Sigmoid colon (tissue), 7 donors: ENCODE data around the gene UNCX. TPM values are rescaled to one million over a fixed set of nuclear protein-coding genes. Genes with fewer than 3 reads are reported as not detected.

Experiments used
- DNase-seq: peaks from one replicate; pipeline ENCODE4 v3.0.0-alpha.2; 2019
- H3K27ac ChIP-seq, 4 donors: fragments of 200-600 bp; sonication (generic); one replicate each; pipeline ENCODE4 v1.5.1; 2016 to 2019; ENCODE audit warnings: mild to moderate bottlenecking in 1 of 4
- H3K27me3 ChIP-seq, 3 donors: fragments of 200-600 bp; sonication (generic); one replicate each; pipeline ENCODE4 v1.5.1; 2019; ENCODE audit warnings: mild to moderate bottlenecking in 1 of 3
- H3K36me3 ChIP-seq, 4 donors: fragments of 200-600 bp; sonication (generic); one replicate each; pipeline ENCODE4 v1.5.1; 2016 to 2019
- H3K4me1 ChIP-seq, 4 donors: fragments of 200-600 bp; sonication (generic); one replicate each; pipeline ENCODE4 v1.5.1; 2017 to 2019
- H3K4me3 ChIP-seq, 4 donors: fragments of 200-600 bp; sonication (generic); one replicate each; pipeline ENCODE4 v1.5.1; 2017 to 2019; ENCODE audit warnings: mild to moderate bottlenecking in 2 of 4, moderate library complexity in 1 of 4
- H3K9me3 ChIP-seq, 4 donors: fragments of 200-600 bp in 3 of 4; sonication (generic) in 3 of 4; one replicate each; pipeline versions ENCODE4 v1.5.1 to v1.6.1; 2013 to 2019
- EP300 ChIP-seq, 4 donors: sonication (generic); formaldehyde crosslinking; IDR thresholded peaks; one replicate each; pipeline ENCODE4 v1.6.1; 2017; ENCODE audit warnings: antibody characterized with exemption in 4 of 4
- POLR2A ChIP-seq, 2 donors: fragments of 450-650 bp; IDR thresholded peaks; one replicate each; pipeline ENCODE4 v1.6.1; 2016; ENCODE audit warnings: antibody characterized with exemption in 2 of 2, mild to moderate bottlenecking in 2 of 2, moderate library complexity in 2 of 2
- POLR2AphosphoS5 ChIP-seq, 4 donors: sonication (generic); formaldehyde crosslinking; IDR thresholded peaks; one replicate each; pipeline ENCODE4 v1.6.1; 2017; ENCODE audit warnings: antibody characterized with exemption in 4 of 4
- WGBS, 2 donors: extraction: QIAGEN DNeasy Blood & Tissue Kit; methylation state at CpG; one replicate each; pipeline ENCODE4 v1.1.7; 2013; 5-methylcytosine and 5-hydroxymethylcytosine counted together
- intact Hi-C: fragments of 100-400 bp; cut with DNase I; formaldehyde crosslinking; loops from one replicate; pipeline ENCODE4 v1.15.1; 2023
- polyA plus RNA-seq, 3 donors: library from polyadenylated mRNA; stranded (reverse); fragments of 200-250 nt; gene quantifications; one replicate each; pipeline ENCODE4 v1.2.3, GENCODE V29; 2013
- total RNA-seq, 4 donors: library from RNA; depleted of rRNA; stranded (reverse); fragments of >200 nt; gene quantifications; one replicate each; pipeline ENCODE4 v1.1.0, GENCODE V29; 2016
- TF ChIP-seq, protein P1 (sequence below), 4 experiments: fragments of 450-650 bp in 3 of 4; fragments of 200-600 bp in 1 of 4; IDR thresholded peaks; one replicate each; pipeline ENCODE4 v1.5.1; 2016 to 2019; ENCODE audit warnings: antibody characterized with exemption in 4 of 4, mild to moderate bottlenecking in 3 of 4, moderate library complexity in 2 of 4
- donor health status: healthy with polysubstance abuse.
- donor health status: Bipolar disorder and iron deficiency.
- donor health status: healthy.

UNCX gene
- not detected for total RNA-seq
- not detected for polyA plus RNA-seq

DNA sequence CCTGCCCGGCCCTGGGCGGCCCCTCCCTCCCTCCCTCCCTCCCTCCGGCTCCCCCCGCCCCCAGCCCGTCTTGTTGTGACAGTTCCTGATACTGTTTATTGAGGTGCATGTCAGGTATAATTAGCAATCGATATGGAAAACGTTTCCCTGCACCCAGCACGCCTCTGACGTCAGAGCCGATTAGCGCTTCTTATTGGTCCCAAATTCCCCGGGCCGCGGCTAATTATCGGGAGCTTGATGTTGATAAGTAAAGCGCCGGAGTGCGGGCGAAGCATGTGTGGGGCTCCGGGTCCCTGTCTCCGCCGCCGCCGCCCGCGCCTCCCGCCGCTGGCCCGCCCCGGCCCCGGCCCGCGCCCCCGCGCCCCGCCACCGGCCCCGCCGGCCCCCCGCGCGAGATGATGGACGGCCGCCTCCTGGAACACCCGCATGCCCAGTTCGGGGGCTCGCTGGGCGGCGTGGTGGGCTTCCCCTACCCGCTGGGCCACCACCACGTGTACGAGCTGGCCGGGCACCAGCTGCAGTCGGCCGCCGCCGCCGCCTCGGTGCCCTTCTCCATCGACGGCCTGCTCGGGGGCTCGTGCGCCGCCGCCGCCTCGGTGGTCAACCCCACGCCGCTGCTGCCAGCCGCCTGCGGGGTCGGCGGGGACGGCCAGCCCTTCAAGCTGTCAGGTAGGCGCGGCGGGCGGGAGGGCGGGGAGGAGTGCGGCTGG lies at the start of gene UNCX:
Gene UNCX (plus strand): TSS at position 250 of the 710 bp plus-strand sequence. CDS start 146 bp downstream, at position 396.
- Histone ChIP-seq H3K36me3 (no peaks in the 10 kb centered on the region), H3K4me1 (peaks cover 0 to 47% (median 36%) of the 10 kb centered on the region in 4 donors), H3K9me3 (no peaks in the 10 kb centered on the region), H3K27me3 (peaks cover 84 to 97% (median 90%) of the 10 kb centered on the region in 3 donors), H3K27ac (no peak within 1 kb of the TSS), H3K4me3 (no peak within 1 kb of the TSS)
- no peak for TF ChIP-seq EP300 (IDR thresholded peaks at IDR 0.05)
- TF ChIP-seq POLR2AphosphoS5 (IDR thresholded peaks at IDR 0.05), result no peak
- intact Hi-C loops, result no loop called here
- WGBS, 2 donors, result 7 to 10% methylated on average over 81 of the region's 81 CpGs
- no peak for DNase-seq

DNA sequence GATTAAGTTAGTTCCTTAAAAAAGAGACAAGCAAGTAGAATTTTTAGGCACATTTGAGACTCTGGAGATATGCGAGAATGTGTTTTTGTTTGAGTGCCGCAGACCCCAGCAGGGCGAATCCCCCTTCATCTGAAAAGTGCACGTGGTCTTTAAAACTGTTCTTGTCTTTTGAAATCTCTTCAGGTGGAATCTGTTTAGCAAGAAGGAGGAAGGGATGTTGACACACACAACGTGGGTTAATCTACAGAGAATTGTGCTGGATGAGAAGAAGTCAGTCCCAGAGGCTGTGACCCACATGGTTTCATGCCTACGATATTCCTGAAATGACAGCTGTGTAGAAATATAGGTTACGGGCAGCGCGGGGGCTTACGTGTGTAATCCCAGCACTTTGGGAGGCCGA lies 45.5 kb upstream of the UNCX start:
- no peak overlapping the region for H3K4me3 ChIP-seq
- intact Hi-C loops, result no loop called here
- H3K4me1 ChIP-seq, result no peaks in the 10 kb centered on the region
- peaks cover 0 to 55% (median 11%) of the 10 kb centered on the region in 3 donors for H3K27me3 ChIP-seq
- DNase-seq, result no peak
- no peaks in the 10 kb centered on the region for H3K36me3 ChIP-seq
- TF ChIP-seq POLR2AphosphoS5 (IDR thresholded peaks at IDR 0.05), result no peak
- no peak for TF ChIP-seq POLR2A (IDR thresholded peaks at IDR 0.05)
- TF ChIP-seq EP300 (IDR thresholded peaks at IDR 0.05), result no peak
- TF ChIP-seq, protein P1, sequence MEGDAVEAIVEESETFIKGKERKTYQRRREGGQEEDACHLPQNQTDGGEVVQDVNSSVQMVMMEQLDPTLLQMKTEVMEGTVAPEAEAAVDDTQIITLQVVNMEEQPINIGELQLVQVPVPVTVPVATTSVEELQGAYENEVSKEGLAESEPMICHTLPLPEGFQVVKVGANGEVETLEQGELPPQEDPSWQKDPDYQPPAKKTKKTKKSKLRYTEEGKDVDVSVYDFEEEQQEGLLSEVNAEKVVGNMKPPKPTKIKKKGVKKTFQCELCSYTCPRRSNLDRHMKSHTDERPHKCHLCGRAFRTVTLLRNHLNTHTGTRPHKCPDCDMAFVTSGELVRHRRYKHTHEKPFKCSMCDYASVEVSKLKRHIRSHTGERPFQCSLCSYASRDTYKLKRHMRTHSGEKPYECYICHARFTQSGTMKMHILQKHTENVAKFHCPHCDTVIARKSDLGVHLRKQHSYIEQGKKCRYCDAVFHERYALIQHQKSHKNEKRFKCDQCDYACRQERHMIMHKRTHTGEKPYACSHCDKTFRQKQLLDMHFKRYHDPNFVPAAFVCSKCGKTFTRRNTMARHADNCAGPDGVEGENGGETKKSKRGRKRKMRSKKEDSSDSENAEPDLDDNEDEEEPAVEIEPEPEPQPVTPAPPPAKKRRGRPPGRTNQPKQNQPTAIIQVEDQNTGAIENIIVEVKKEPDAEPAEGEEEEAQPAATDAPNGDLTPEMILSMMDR (IDR thresholded peaks at IDR 0.05), result no peak
- no peaks in the 10 kb centered on the region for H3K9me3 ChIP-seq
- WGBS, 2 donors, result 83 to 84% methylated on average over 11 of the region's 11 CpGs
- no peak overlapping the region for H3K27ac ChIP-seq

DNA sequence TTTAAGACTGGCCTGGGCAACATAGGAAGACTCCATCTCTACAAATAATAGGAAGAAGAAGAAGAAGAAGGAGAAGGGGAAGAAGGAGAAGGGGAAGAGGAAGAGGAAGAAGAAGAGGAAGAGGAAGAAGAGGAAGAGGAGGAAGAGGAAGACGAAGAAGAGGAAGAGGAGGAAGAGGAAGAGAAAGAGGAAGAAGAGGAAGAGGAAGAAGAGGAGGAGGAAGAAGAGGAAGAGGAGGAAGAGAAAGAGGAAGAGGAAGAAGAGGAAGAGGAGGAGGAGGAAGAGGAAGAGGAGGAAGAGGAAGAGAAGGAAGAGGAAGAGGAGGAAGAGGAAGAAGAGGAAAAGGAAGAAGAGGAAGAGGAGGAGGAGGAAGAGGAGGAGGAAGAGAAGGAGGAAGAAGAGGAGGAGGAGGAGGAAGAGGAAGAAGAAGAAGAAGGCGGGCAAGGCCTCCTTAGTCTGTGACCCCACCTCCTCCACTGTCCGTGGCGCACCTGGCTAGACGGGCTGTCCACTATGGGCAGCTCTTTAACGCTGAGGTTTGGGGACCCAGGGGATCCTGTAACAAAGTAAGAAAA lies 43.9 kb upstream of the UNCX start:
- intact Hi-C loops, result no loop called here
- TF ChIP-seq POLR2AphosphoS5 (IDR thresholded peaks at IDR 0.05) (no peak), POLR2A (IDR thresholded peaks at IDR 0.05) (no peak), EP300 (IDR thresholded peaks at IDR 0.05) (no peak)
- TF ChIP-seq, protein P1 (IDR thresholded peaks at IDR 0.05), result no peak

DNA sequence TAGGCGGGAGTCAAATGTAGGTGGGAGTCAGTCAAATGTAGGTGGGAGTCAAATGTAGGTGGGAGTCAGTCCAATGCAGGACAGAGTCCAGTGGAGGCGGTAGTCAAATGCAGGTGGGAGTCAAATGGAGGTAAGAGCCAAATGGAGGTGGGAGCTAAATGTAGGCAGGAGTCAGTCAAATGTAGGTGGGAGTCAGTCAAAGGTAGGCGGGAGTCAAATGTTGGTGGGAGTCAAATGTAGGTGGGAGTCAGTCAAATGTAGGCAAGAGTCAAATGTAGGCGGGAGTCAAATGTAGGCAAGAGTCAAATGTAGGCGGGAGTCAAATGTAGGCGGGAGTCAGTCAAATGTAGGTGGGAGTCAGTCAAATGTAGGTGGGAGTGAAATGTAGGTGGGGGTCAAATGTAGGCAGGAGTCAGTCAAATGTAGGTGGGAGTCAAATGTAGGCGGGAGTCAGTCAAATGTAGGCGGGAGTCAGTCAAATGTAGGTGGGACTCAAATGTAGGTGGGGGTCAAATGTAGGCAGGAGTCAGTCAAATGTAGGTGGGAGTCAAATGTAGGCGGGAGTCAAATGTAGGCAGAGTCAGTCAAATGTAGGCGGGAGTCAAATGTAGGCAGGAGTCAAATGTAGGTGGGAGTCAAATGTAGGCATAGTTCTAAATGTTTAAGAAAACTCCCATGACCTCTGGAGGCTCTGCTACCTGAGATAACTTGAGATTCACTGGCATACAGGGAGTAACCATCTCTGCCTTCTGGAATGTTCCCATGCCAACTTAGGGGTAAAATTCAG lies 42.5 kb upstream of the UNCX start:
- Histone ChIP-seq H3K9me3 (no peaks in the 10 kb centered on the region), H3K4me1 (no peaks in the 10 kb centered on the region), H3K27me3 (peaks cover 6 to 72% (median 34%) of the 10 kb centered on the region in 3 donors), H3K36me3 (no peaks in the 10 kb centered on the region), H3K4me3 (no peak overlapping the region), H3K27ac (no peak overlapping the region)
- TF ChIP-seq EP300 (IDR thresholded peaks at IDR 0.05) (no peak), POLR2A (IDR thresholded peaks at IDR 0.05) (no peak), POLR2AphosphoS5 (IDR thresholded peaks at IDR 0.05) (no peak)
- TF ChIP-seq, protein P1 (IDR thresholded peaks at IDR 0.05), result no peak
- intact Hi-C loops, result loop anchor here (10.0 kb wide), 1 partner anchor 245 kb away; no protein-coding TSS in a partner anchor
- no peak for DNase-seq
- 89 to 96% methylated on average over 10 of the region's 10 CpGs for WGBS, 2 donors

More for the DNA sequence above, 43.9 kb upstream of the UNCX start:
- no peak overlapping the region for H3K27ac ChIP-seq
- peaks cover 0 to 68% (median 26%) of the 10 kb centered on the region in 3 donors for H3K27me3 ChIP-seq
- H3K9me3 ChIP-seq, result no peaks in the 10 kb centered on the region
- no peak for DNase-seq
- no peaks in the 10 kb centered on the region for H3K4me1 ChIP-seq
- H3K36me3 ChIP-seq, result no peaks in the 10 kb centered on the region
- 80 to 85% methylated on average over 5 to 6 of the region's 6 CpGs for WGBS, 2 donors
- no peak overlapping the region for H3K4me3 ChIP-seq
